H9 (cell line): Measurements from ENCODE around the gene PDZD2. TPM values are rescaled to one million over a fixed set of nuclear protein-coding genes. Genes with fewer than 3 reads are reported as not detected.

Experiments
- DNase-seq: peaks from one replicate; pipeline ENCODE4 v3.0.0-alpha.2; 2017
- H2AFZ ChIP-seq: one replicate; pipeline ENCODE4 v1.6.1; 2013; ENCODE audit warnings: mild to moderate bottlenecking, low read length, control low read depth, moderate library complexity
- H2AK5ac ChIP-seq: 2 replicates; pipeline ENCODE4 v1.6.1; 2013; ENCODE audit warnings: low read length, control low read depth, mixed read lengths; ENCODE audit not compliant: insufficient read length
- H2BK120ac ChIP-seq: one replicate; pipeline ENCODE4 v1.6.1; 2013; ENCODE audit warnings: low read depth, mild to moderate bottlenecking, low read length, control low read depth, inconsistent platforms; ENCODE audit not compliant: poor library complexity, severe bottlenecking
- H2BK12ac ChIP-seq: 2 replicates; pipeline ENCODE4 v1.6.1; 2013; ENCODE audit warnings: low read length, control low read depth, mixed read lengths, low read depth; ENCODE audit not compliant: insufficient read length
- H2BK15ac ChIP-seq: 2 replicates; pipeline ENCODE4 v1.6.1; 2013; ENCODE audit warnings: low read depth, low read length, control low read depth
- H2BK20ac ChIP-seq: one replicate; pipeline ENCODE4 v1.6.1; 2013; ENCODE audit warnings: low read depth, mild to moderate bottlenecking, low read length, control low read depth, inconsistent platforms; ENCODE audit not compliant: poor library complexity, severe bottlenecking
- H2BK5ac ChIP-seq: 2 replicates; pipeline ENCODE4 v1.6.1; 2013; ENCODE audit warnings: low read length, control low read depth, mixed read lengths; ENCODE audit not compliant: insufficient read length
- H3K14ac ChIP-seq: 2 replicates; pipeline ENCODE4 v1.6.1; 2013; ENCODE audit warnings: low read length, control low read depth; ENCODE audit not compliant: insufficient read depth
- H3K18ac ChIP-seq: 2 replicates; pipeline ENCODE4 v1.6.1; 2013; ENCODE audit warnings: low read depth, mild to moderate bottlenecking, mixed read lengths, low read length, control low read depth; ENCODE audit not compliant: insufficient read length
- H3K23ac ChIP-seq: 2 replicates; pipeline ENCODE4 v1.6.1; 2013; ENCODE audit warnings: low read length, control low read depth, mixed read lengths, low read depth; ENCODE audit not compliant: insufficient read length
- H3K23me2 ChIP-seq: 2 replicates; pipeline ENCODE4 v1.6.1; 2013; ENCODE audit warnings: low read depth, mild to moderate bottlenecking, mixed read lengths, low read length, control low read depth; ENCODE audit not compliant: insufficient read length, poor library complexity, severe bottlenecking
- H3K27ac ChIP-seq: 2 replicates; pipeline ENCODE4 v1.5.1; 2013; ENCODE audit warnings: low read length, control low read depth, mixed read lengths, low read depth; ENCODE audit not compliant: insufficient read length
- H3K27me3 ChIP-seq: 2 replicates; pipeline ENCODE4 v1.6.1; 2013; ENCODE audit warnings: low read length, control low read depth, inconsistent platforms; ENCODE audit not compliant: insufficient read depth
- H3K4ac ChIP-seq: 2 replicates; pipeline ENCODE4 v1.6.1; 2013; ENCODE audit warnings: low read depth, mild to moderate bottlenecking, control low read depth, inconsistent platforms, low read length, moderate library complexity
- H3K4me1 ChIP-seq: 2 replicates; pipeline ENCODE4 v1.6.1; 2013; ENCODE audit warnings: low read length, control low read depth, inconsistent platforms; ENCODE audit not compliant: insufficient read depth
- H3K4me2 ChIP-seq: 2 replicates; pipeline ENCODE4 v1.6.1; 2013; ENCODE audit warnings: low read length, control low read depth, mixed read lengths; ENCODE audit not compliant: insufficient read length, insufficient read depth
- H3K56ac ChIP-seq: 2 replicates; pipeline ENCODE4 v1.6.1; 2013; ENCODE audit warnings: low read depth, mild to moderate bottlenecking, mixed read lengths, low read length, control low read depth; ENCODE audit not compliant: insufficient read length
- H3K79me1 ChIP-seq: 2 replicates; pipeline ENCODE4 v1.6.1; 2013; ENCODE audit warnings: low read depth, mild to moderate bottlenecking, moderate library complexity, low read length, control low read depth, inconsistent platforms; ENCODE audit not compliant: insufficient read depth, poor library complexity, severe bottlenecking
- H3K79me2 ChIP-seq: 2 replicates; pipeline ENCODE4 v1.6.1; 2013; ENCODE audit warnings: low read length, control low read depth, inconsistent platforms; ENCODE audit not compliant: insufficient read depth
- H3K9ac ChIP-seq: 2 replicates; pipeline ENCODE4 v1.6.1; 2013; ENCODE audit warnings: low read length, control low read depth, mixed read lengths; ENCODE audit not compliant: insufficient read length; ENCODE audit errors: extremely low read depth
- H3K9me3 ChIP-seq: one replicate; pipeline ENCODE4 v1.6.1; 2013; ENCODE audit warnings: low read depth, low read length, inconsistent platforms; ENCODE audit not compliant: control insufficient read depth
- H3T11ph ChIP-seq: one replicate; pipeline ENCODE4 v1.6.1; 2013; ENCODE audit warnings: mild to moderate bottlenecking, low read length, control low read depth, inconsistent platforms
- H4K20me1 ChIP-seq: one replicate; pipeline ENCODE4 v1.6.1; 2013; ENCODE audit not compliant: control insufficient read depth, insufficient read length, insufficient read depth
- H4K5ac ChIP-seq: 2 replicates; pipeline ENCODE4 v1.6.1; 2013; ENCODE audit warnings: low read depth, mild to moderate bottlenecking, mixed read lengths, low read length, control low read depth; ENCODE audit not compliant: insufficient read length
- H4K8ac ChIP-seq: replicated peaks from 2 replicates; pipeline ENCODE4 v1.6.1; 2013; ENCODE audit warnings: low read length, control low read depth, mixed read lengths, low read depth; ENCODE audit not compliant: insufficient read length
- H4K91ac ChIP-seq: 2 replicates; pipeline ENCODE4 v1.6.1; 2013; ENCODE audit warnings: low read depth, mild to moderate bottlenecking, moderate library complexity, mixed read lengths, low read length, control low read depth; ENCODE audit not compliant: insufficient read length
- H3K27ac Mint-ChIP-seq, 3 experiments: 2 replicates in 2 of 3; 3 replicates in 1 of 3; pipeline ENCODE4 v1.8.0; 2020 to 2021; ENCODE audit warnings: mixed read lengths in 3 of 3, mild to moderate bottlenecking in 1 of 3, moderate library complexity in 1 of 3
- H3K27me3 Mint-ChIP-seq: 2 replicates; pipeline ENCODE4 v1.8.0; 2021; ENCODE audit warnings: low read depth, mild to moderate bottlenecking, moderate library complexity, mixed read lengths
- H3K36me3 Mint-ChIP-seq, 3 experiments: 2 replicates in 2 of 3; 3 replicates in 1 of 3; pipeline ENCODE4 v1.8.0; 2020 to 2021; ENCODE audit warnings: low read depth in 3 of 3, mixed read lengths in 3 of 3; ENCODE audit not compliant: insufficient read depth in 1 of 3
- H3K4me1 Mint-ChIP-seq, 2 experiments: 2 replicates each; pipeline ENCODE4 v1.8.0; 2020; ENCODE audit warnings: mixed read lengths in 2 of 2
- H3K4me3 Mint-ChIP-seq, 2 experiments: 2 replicates in 1 of 2; 3 replicates in 1 of 2; pipeline ENCODE4 v1.8.0; 2020 to 2021; ENCODE audit warnings: mild to moderate bottlenecking in 2 of 2, mixed read lengths in 2 of 2, moderate library complexity in 1 of 2
- H3K9me3 Mint-ChIP-seq, 2 experiments: 2 replicates in 1 of 2; 3 replicates in 1 of 2; pipeline ENCODE4 v1.8.0; 2020; ENCODE audit warnings: mild to moderate bottlenecking in 2 of 2, mixed read lengths in 2 of 2, moderate library complexity in 1 of 2
- WGBS: extraction: QIAGEN DNeasy Blood & Tissue Kit; methylation state at CpG from one replicate; pipeline ENCODE4 v1.1.7; 2013; ENCODE audit warnings: missing lambda C conversion rate, low lambda C conversion rate, mixed read lengths; ENCODE audit not compliant: insufficient read length; ENCODE audit errors: extremely low coverage; 5-methylcytosine and 5-hydroxymethylcytosine counted together
- total RNA-seq: library from RNA; stranded (reverse); gene quantifications from 2 replicates; pipeline ENCODE4 v1.2.1, GENCODE V29; 2021
- TF ChIP-seq, protein P1 (sequence below): fragments of 200-600 bp; sonication (generic); conservative IDR thresholded peaks from 3 replicates; pipeline ENCODE4 v1.8.0; 2021; ENCODE audit warnings: antibody characterized with exemption, mild to moderate bottlenecking

Gene PDZD2
- total RNA-seq, 1 experiment from 2014 or later = 9.9 TPM

DNA sequence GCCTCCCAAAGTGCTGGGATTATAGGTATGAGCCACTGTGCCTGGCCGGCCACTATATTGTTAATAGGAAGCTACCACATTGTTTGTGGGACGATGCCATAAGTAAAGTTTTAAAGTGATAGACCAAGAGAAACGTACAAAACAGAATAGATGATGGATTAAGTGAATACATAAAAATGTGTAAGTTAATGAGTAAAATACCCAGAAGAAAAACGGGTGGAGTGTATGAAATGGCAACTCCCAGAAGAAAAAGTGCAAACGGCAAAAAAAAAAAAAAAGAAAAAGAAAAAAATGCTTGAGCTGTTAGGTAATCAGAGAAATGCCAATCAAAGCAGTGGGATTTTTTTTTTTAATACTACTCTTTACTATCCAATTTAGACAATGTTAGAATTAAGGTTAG lies 246.0 kb downstream of the PDZD2 start:
- no peaks in the 10 kb centered on the region for H3K9me3 Mint-ChIP-seq

More for the DNA sequence above, 246.0 kb downstream of the PDZD2 start:
- H3K23ac ChIP-seq = no peak overlapping the region
- no peak overlapping the region for H4K8ac ChIP-seq
- H2BK120ac ChIP-seq = no peak overlapping the region
- H2BK5ac ChIP-seq = no peak overlapping the region
- H3K4me1 ChIP-seq = peaks cover 3% of the 10 kb centered on the region; the same call in 1 of the 2 replicates
- no peaks in the 10 kb centered on the region for H3K23me2 ChIP-seq
- no peak overlapping the region for H3K56ac ChIP-seq
- no peak overlapping the region for H3K18ac ChIP-seq
- no peak overlapping the region for H2AK5ac ChIP-seq
- H4K91ac ChIP-seq = no peak overlapping the region
- no peak for DNase-seq
- H3K4ac ChIP-seq = no peak overlapping the region
- Mint-ChIP-seq H3K4me3 (no peak overlapping the region), H3K27ac (no peak overlapping the region), H3K36me3 (no peaks in the 10 kb centered on the region), H3K27me3 (no peaks in the 10 kb centered on the region; the same call in 1 of the 2 replicates), H3K4me1 (peaks cover 36 to 37% of the 10 kb centered on the region in 2 experiments)
- no CpG with 5 or more reads among the region's 5 CpGs for WGBS
- H3K27ac ChIP-seq = no peak overlapping the region
- H3K27me3 ChIP-seq = no peaks in the 10 kb centered on the region
- no peaks in the 10 kb centered on the region for H4K20me1 ChIP-seq
- no peak overlapping the region for H3K9ac ChIP-seq
- H3T11ph ChIP-seq = no peak overlapping the region
- H3K9me3 ChIP-seq = no peaks in the 10 kb centered on the region
- no peak overlapping the region for H4K5ac ChIP-seq
- H3K79me2 ChIP-seq = no peaks in the 10 kb centered on the region
- no peak overlapping the region for H2BK12ac ChIP-seq
- H3K14ac ChIP-seq = no peak overlapping the region
- H2AFZ ChIP-seq = no peak overlapping the region
- TF ChIP-seq, protein P1, sequence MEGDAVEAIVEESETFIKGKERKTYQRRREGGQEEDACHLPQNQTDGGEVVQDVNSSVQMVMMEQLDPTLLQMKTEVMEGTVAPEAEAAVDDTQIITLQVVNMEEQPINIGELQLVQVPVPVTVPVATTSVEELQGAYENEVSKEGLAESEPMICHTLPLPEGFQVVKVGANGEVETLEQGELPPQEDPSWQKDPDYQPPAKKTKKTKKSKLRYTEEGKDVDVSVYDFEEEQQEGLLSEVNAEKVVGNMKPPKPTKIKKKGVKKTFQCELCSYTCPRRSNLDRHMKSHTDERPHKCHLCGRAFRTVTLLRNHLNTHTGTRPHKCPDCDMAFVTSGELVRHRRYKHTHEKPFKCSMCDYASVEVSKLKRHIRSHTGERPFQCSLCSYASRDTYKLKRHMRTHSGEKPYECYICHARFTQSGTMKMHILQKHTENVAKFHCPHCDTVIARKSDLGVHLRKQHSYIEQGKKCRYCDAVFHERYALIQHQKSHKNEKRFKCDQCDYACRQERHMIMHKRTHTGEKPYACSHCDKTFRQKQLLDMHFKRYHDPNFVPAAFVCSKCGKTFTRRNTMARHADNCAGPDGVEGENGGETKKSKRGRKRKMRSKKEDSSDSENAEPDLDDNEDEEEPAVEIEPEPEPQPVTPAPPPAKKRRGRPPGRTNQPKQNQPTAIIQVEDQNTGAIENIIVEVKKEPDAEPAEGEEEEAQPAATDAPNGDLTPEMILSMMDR = no peak
- no peaks in the 10 kb centered on the region for H3K79me1 ChIP-seq
- no peak overlapping the region for H2BK20ac ChIP-seq
- no peak overlapping the region for H3K4me2 ChIP-seq
- no peak overlapping the region for H2BK15ac ChIP-seq
